ENCODE results near the gene DOK7. TPM values are rescaled to one million over a fixed set of nuclear protein-coding genes. Genes with fewer than 3 reads are reported as not detected.
A peak's percentile ranks its signal among the peaks of the same experiment; 100 is the strongest.

Gene DOK7
- polyA plus RNA-seq, 1 donor (not counting 4 experiments of a cell fraction or from before 2014, with no cell fraction given): 0.13 TPM

GRCh38 chr4:3417448-3417847, 45.7 kb upstream of the DOK7 start:
- Histone ChIP-seq H3K9ac (ENCODE audit: control insufficient read depth, extremely low read depth, insufficient read depth, low read length) (no peak overlapping the region), H3K9me3 (ENCODE audit: control insufficient read depth, low read depth, low read length) (no peaks in the 10 kb centered on the region), H4K20me1 (ENCODE audit: control insufficient read depth, extremely low read depth, insufficient read depth, low read length) (peaks cover 1% of the 10 kb centered on the region), H3K4me3 (ENCODE audit: control insufficient read depth in 2 of 3, extremely low read depth in 1 of 3, insufficient read depth in 2 of 3, low read depth in 1 of 3, low read length in 3 of 3) (no peak overlapping the region), H3K36me3 (ENCODE audit: control insufficient read depth in 2 of 2, extremely low read depth in 1 of 2, insufficient read depth in 2 of 2, low read length in 2 of 2) (peaks cover 22 to 39% of the 10 kb centered on the region in 2 experiments), H3K27me3 (ENCODE audit: control insufficient read depth, extremely low read depth, insufficient read depth, low read length) (no peaks in the 10 kb centered on the region), H3K27ac (ENCODE audit: control insufficient read depth, insufficient read depth, low read length) (no peak overlapping the region), H3K4me2 (ENCODE audit: control insufficient read depth, extremely low read depth, insufficient read depth, low read depth, low read length) (no peak overlapping the region), H3K9me1 (ENCODE audit: control insufficient read depth, extremely low read depth, insufficient read depth, low read length) (no peaks in the 10 kb centered on the region), H2AFZ (ENCODE audit: control insufficient read depth, low read length) (no peak overlapping the region), H3K79me2 (ENCODE audit: control insufficient read depth, insufficient read depth, low read length) (peaks cover 15% of the 10 kb centered on the region), H3K4me1 (ENCODE audit: control insufficient read depth, extremely low read depth, insufficient read depth, low read length) (no peaks in the 10 kb centered on the region)
- DNase-seq (ENCODE audit: low read depth, low spot score) (no peak), FAIRE-seq (no peak)
- TF ChIP-seq EZH2 (IDR thresholded peaks at IDR 0.05; ENCODE audit: low read length): no peak
- TF ChIP-seq CTCF (optimal IDR thresholded peaks at IDR 0.05 in 1 of 3, IDR thresholded peaks at IDR 0.05 in 1 of 3, conservative IDR thresholded peaks at IDR 0.05 in 1 of 3; ENCODE audit: extremely low read depth in 1 of 3, insufficient read depth in 2 of 3, low read length in 3 of 3): no peak
- dilution Hi-C loops (cut with MboI; ENCODE audit: extremely low pct_ligation_motif_present, low sequenced_read_pairs): no loop called here

- Histone ChIP-seq H3K9ac (ENCODE audit: control insufficient read depth, extremely low read depth, insufficient read depth, low read length) (no peak overlapping the region), H3K36me3 (ENCODE audit: control insufficient read depth in 2 of 2, extremely low read depth in 1 of 2, insufficient read depth in 2 of 2, low read length in 2 of 2) (peaks cover 29 to 43% of the 10 kb centered on the region in 2 experiments), H3K4me3 (ENCODE audit: control insufficient read depth in 2 of 3, extremely low read depth in 1 of 3, insufficient read depth in 2 of 3, low read depth in 1 of 3, low read length in 3 of 3) (no peak overlapping the region), H3K4me2 (ENCODE audit: control insufficient read depth, extremely low read depth, insufficient read depth, low read depth, low read length) (no peak overlapping the region), H3K4me1 (ENCODE audit: control insufficient read depth, extremely low read depth, insufficient read depth, low read length) (no peaks in the 10 kb centered on the region), H3K9me1 (ENCODE audit: control insufficient read depth, extremely low read depth, insufficient read depth, low read length) (no peaks in the 10 kb centered on the region), H3K27ac (ENCODE audit: control insufficient read depth, insufficient read depth, low read length) (no peak overlapping the region), H3K27me3 (ENCODE audit: control insufficient read depth, extremely low read depth, insufficient read depth, low read length) (no peaks in the 10 kb centered on the region), H3K79me2 (ENCODE audit: control insufficient read depth, insufficient read depth, low read length) (peaks cover 10% of the 10 kb centered on the region), H3K9me3 (ENCODE audit: control insufficient read depth, low read depth, low read length) (no peaks in the 10 kb centered on the region), H4K20me1 (ENCODE audit: control insufficient read depth, extremely low read depth, insufficient read depth, low read length) (no peaks in the 10 kb centered on the region), H2AFZ (ENCODE audit: control insufficient read depth, low read length) (no peak overlapping the region)
- dilution Hi-C loops (cut with MboI; ENCODE audit: extremely low pct_ligation_motif_present, low sequenced_read_pairs): no loop called here
- FAIRE-seq (no peak), DNase-seq (ENCODE audit: low read depth, low spot score) (no peak)
- peak in 2 of 3 experiments; percentile 45 to 57 for TF ChIP-seq CTCF (optimal IDR thresholded peaks at IDR 0.05 in 1 of 3, IDR thresholded peaks at IDR 0.05 in 1 of 3, conservative IDR thresholded peaks at IDR 0.05 in 1 of 3; ENCODE audit: extremely low read depth in 1 of 3, insufficient read depth in 2 of 3, low read length in 3 of 3)
- TF ChIP-seq EZH2 (IDR thresholded peaks at IDR 0.05; ENCODE audit: low read length): no peak
Measured at GRCh38 chr4:3418029-3418762, 44.9 kb upstream of the DOK7 start.
